PFSK-1 (cell line): Measurements from ENCODE around the gene PML.
A peak's percentile ranks its signal among the peaks of the same experiment; 100 is the strongest.

Experiments
- FOXP2 ChIP-seq: optimal IDR thresholded peaks from 2 replicates; pipeline ENCODE3; 2011; ENCODE audit warnings: borderline replicate concordance, control low read depth, inconsistent platforms; ENCODE audit not compliant: insufficient read depth; ENCODE audit errors: extremely low read length, extremely low read depth
- POLR2AphosphoS5 ChIP-seq: IDR thresholded peaks from 2 replicates; pipeline ENCODE4 v1.6.1; 2012; ENCODE audit warnings: low read depth, mild to moderate bottlenecking, control low read depth, low read length, moderate library complexity
- SIN3A ChIP-seq: IDR thresholded peaks from 2 replicates; pipeline ENCODE4 v1.6.1; 2012; ENCODE audit warnings: mild to moderate bottlenecking, low read length, moderate library complexity, borderline replicate concordance; ENCODE audit not compliant: insufficient read depth
- TAF1 ChIP-seq: IDR thresholded peaks from 2 replicates; pipeline ENCODE4 v1.6.1; 2012; ENCODE audit warnings: low read length, control low read depth, borderline replicate concordance; ENCODE audit not compliant: insufficient read depth
- TF ChIP-seq, protein P1 (sequence below), 2 experiments: IDR thresholded peaks; 2 replicates each; pipeline versions ENCODE4 v1.6.1 to v1.8.0; 2011 to 2012; ENCODE audit warnings: low read depth in 2 of 2, low read length in 2 of 2, control low read depth in 1 of 2, inconsistent platforms in 1 of 2, mild to moderate bottlenecking in 1 of 2, moderate library complexity in 1 of 2; ENCODE audit not compliant: insufficient read depth in 1 of 2

The PML gene

DNA sequence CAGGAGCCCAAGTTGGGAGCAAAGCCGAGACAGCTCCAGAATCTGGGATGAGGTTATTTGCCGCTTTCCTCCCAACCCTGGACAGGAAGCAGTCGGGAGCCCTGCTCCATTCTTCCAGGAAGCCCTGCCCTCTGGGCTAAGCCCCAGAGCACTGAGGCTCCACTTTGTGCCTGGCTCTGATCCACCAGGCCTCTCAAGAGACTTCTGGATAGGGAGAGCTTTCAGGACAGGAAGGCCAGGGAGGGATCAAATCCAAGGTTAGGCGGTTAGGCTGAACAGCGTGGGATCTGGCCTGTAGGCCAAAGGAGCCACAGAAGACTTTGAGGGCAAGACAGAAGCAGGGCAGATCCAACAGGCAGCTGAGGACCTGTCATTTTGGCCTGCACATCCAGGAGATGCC is 3.3 kb upstream of the PML start:
- TF ChIP-seq TAF1 (no peak), SIN3A (peak; percentile 26; the same call in 1 of the 2 replicates), POLR2AphosphoS5 (0 out of 2 replicates have a peak, but pooled peaks have one; percentile 38), FOXP2 (no peak)
- TF ChIP-seq, protein P1, sequence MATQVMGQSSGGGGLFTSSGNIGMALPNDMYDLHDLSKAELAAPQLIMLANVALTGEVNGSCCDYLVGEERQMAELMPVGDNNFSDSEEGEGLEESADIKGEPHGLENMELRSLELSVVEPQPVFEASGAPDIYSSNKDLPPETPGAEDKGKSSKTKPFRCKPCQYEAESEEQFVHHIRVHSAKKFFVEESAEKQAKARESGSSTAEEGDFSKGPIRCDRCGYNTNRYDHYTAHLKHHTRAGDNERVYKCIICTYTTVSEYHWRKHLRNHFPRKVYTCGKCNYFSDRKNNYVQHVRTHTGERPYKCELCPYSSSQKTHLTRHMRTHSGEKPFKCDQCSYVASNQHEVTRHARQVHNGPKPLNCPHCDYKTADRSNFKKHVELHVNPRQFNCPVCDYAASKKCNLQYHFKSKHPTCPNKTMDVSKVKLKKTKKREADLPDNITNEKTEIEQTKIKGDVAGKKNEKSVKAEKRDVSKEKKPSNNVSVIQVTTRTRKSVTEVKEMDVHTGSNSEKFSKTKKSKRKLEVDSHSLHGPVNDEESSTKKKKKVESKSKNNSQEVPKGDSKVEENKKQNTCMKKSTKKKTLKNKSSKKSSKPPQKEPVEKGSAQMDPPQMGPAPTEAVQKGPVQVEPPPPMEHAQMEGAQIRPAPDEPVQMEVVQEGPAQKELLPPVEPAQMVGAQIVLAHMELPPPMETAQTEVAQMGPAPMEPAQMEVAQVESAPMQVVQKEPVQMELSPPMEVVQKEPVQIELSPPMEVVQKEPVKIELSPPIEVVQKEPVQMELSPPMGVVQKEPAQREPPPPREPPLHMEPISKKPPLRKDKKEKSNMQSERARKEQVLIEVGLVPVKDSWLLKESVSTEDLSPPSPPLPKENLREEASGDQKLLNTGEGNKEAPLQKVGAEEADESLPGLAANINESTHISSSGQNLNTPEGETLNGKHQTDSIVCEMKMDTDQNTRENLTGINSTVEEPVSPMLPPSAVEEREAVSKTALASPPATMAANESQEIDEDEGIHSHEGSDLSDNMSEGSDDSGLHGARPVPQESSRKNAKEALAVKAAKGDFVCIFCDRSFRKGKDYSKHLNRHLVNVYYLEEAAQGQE (IDR thresholded peaks at IDR 0.05; ENCODE audit: insufficient read depth in 1 of 2, low read depth in 2 of 2, low read length in 2 of 2), result peak in 1 of 2 experiments; percentile 29; a peak in 1 of 4 replicates

DNA sequence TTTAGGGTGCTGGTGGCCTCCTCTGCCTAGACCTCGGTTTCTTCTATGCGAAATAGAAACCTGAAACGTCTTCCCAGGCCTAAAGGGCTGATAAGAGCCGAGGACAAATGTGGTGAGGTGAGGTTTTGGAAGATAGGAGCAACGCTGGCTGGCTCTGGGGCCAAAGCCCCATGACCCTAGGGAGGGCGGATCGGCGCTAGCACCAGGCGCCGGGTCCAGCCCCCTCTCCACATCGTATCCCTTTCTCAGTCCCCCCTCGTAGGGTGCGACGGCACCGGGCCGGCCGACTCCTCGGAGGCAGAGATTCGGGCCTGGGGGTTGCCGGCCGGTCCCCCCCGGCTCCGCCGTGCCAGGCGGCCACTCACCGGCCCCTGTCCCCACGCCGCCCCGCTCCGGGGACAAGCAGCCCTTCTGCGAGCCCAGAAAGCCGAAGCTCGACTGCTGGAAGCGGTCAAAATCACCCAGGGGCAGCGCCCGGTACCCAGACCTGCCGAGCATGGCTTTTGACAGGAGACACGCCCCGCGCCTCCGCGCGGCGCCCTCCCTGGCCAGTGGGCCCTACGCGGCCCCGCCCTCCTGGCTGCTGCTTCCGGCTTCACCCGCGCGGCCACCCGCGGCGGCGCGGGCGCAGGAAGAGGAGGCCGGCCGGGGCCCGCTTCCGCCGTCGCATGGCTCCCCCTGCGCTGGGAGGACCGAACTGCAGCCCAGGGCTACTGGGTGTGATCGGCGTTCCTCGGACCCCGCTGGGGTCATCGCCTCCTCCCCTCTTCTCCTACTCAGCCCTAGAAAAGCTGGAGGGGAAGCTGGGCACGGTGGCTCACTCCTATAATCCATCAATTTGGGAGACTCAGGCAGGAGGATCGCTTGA is 2.6 kb upstream of the PML start, which contains the start of gene STOML1:
Gene STOML1 (minus strand): TSS at position 570 of the 868 bp plus-strand sequence. CDS start 72 bp downstream, at position 498.
- TF ChIP-seq FOXP2, result peak; percentile 85
- TF ChIP-seq, protein P1 (IDR thresholded peaks at IDR 0.05; ENCODE audit: insufficient read depth in 1 of 2, low read depth in 2 of 2, low read length in 2 of 2), result peak in 1 of 2 experiments; percentile 26; a peak in 1 of 4 replicates
- 0 out of 2 replicates have a peak, but pooled peaks have one; percentile 23 for TF ChIP-seq POLR2AphosphoS5
- no peak; the same call in 1 of the 2 replicates for TF ChIP-seq TAF1
- peak; percentile 76 for TF ChIP-seq SIN3A

DNA sequence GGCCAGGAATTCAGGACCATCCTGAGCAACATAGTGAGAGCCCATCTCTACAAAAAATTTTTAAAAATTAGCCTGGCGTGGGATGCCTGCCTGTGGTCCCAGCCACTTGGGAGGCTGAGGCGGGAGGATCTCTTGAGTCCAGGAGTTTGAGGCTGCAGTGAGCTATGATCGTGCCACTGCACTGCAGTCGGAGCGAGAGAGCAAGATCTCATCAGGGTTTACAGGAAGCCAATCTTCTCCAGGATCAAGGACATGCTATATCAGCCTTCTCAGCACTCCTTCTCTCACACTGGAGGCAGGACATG is 2.0 kb upstream of the PML start:
- TF ChIP-seq FOXP2 (no peak), POLR2AphosphoS5 (no peak), TAF1 (no peak), SIN3A (no peak)
- TF ChIP-seq, protein P1 (IDR thresholded peaks at IDR 0.05; ENCODE audit: insufficient read depth in 1 of 2, low read depth in 2 of 2, low read length in 2 of 2), result no peak

DNA sequence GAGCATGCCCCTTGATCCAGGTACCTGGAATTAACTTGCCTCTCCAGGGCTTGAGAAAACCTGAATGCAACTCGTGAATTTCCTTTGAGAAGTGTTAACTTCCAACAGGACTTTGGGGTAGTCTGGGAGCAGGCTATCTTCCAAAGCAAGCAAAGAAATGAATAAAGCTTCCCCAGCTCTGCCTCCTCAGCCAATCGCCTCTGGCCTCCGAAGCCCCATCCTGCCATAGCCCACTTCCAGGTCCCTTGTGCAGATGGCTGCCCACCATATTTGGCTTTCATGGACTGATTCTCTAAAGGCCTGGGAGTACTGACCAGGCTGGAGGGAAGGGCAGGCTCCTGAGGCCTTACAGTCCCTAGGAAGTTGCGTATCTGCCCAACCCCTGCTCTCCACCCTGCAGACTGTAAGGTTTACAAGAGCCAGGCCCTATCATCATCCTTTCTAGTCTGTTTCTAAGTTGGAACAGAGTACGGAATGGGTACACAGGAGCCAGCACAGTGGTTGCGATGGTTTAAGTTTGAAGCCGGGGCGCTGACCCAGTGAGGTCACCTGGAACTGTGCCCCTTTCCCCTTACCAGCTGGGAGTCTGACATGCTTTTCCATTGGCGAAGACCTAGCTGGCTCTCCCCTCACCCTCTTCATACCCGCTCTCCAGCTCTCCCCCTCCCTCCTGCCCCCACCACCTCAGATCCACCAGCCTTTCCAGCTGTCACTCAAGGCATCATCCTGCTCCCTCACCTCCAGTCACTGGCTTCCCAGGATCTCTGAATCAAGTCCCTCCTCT is 1.1 kb upstream of the PML start:
- TF ChIP-seq, protein P1 (IDR thresholded peaks at IDR 0.05; ENCODE audit: insufficient read depth in 1 of 2, low read depth in 2 of 2, low read length in 2 of 2), result no peak
- TF ChIP-seq TAF1 (no peak), SIN3A (no peak), POLR2AphosphoS5 (no peak), FOXP2 (no peak)
